IMR-90 (cell line): ENCODE measurements around the gene PTGES2. TPM values are rescaled to one million over a fixed set of nuclear protein-coding genes. Genes with fewer than 3 reads are reported as not detected.

ENCODE experiments used
- ATAC-seq: fragments of 200-7000 bp; cut with Tn5 transposase; 2 replicates; pipeline ENCODE4 v1.9.1; 2020; ENCODE audit warnings: low read depth, mild to moderate bottlenecking, moderate library complexity
- BruUV-seq: library from RNA; stranded (reverse); fragments of 400-500 nt; replicated peaks from 2 replicates; lab custom pipeline; 2021; lab: Mats Ljungman, UMichigan
- CTCF ChIA-PET: fragments of 300-600 bp; formaldehyde crosslinking; extraction: SDS; loops from one replicate; lab custom pipeline; 2021; ENCODE audit warnings: antibody characterized with exemption; lab: Yijun Ruan, JAX
- POLR2A ChIA-PET: fragments of 300-600 bp; sonication (Branson Sonifier 250); formaldehyde crosslinking; loops from one replicate; lab custom pipeline; 2022; ENCODE audit warnings: antibody characterized with exemption; ENCODE audit not compliant: unreplicated experiment; lab: Charles Lee
- DNase-seq: peaks from one replicate; pipeline ENCODE4 v3.0.0; 2013
- H2AFZ ChIP-seq: replicated peaks from 2 replicates; pipeline ENCODE3; 2013; ENCODE audit warnings: low read length, mild to moderate bottlenecking; ENCODE audit not compliant: poor library complexity
- H2AK5ac ChIP-seq: 2 replicates; pipeline ENCODE4 v1.6.1; 2013; ENCODE audit warnings: low read depth, low read length, inconsistent platforms
- H2AK9ac ChIP-seq: replicated peaks from 2 replicates; pipeline ENCODE3; 2013; ENCODE audit warnings: mild to moderate bottlenecking, low read depth, low read length, moderate library complexity; ENCODE audit not compliant: poor library complexity
- H2BK120ac ChIP-seq: 2 replicates; pipeline ENCODE4 v1.6.1; 2013; ENCODE audit warnings: low read depth, low read length, inconsistent platforms
- H2BK15ac ChIP-seq: 3 replicates; pipeline ENCODE4 v1.6.1; 2013; ENCODE audit warnings: low read depth, low read length, inconsistent platforms
- H2BK20ac ChIP-seq: 2 replicates; pipeline ENCODE4 v1.6.1; 2013; ENCODE audit warnings: low read depth, mild to moderate bottlenecking, inconsistent platforms, low read length, moderate library complexity
- H2BK5ac ChIP-seq: 2 replicates; pipeline ENCODE4 v1.6.1; 2013; ENCODE audit warnings: mild to moderate bottlenecking, low read depth, low read length, inconsistent platforms; ENCODE audit not compliant: poor library complexity, severe bottlenecking
- H3K14ac ChIP-seq: replicated peaks from 2 replicates; pipeline ENCODE4 v1.6.1; 2013; ENCODE audit warnings: low read depth, low read length, inconsistent platforms
- H3K18ac ChIP-seq: 2 replicates; pipeline ENCODE4 v1.6.1; 2013; ENCODE audit warnings: low read depth, low read length, control low read depth
- H3K23ac ChIP-seq: 2 replicates; pipeline ENCODE4 v1.6.1; 2013; ENCODE audit warnings: low read depth, low read length, inconsistent platforms
- H3K27ac ChIP-seq: 2 replicates; pipeline ENCODE4 v1.5.1; 2013; ENCODE audit warnings: mild to moderate bottlenecking, control low read depth, low read length; ENCODE audit not compliant: insufficient read depth
- H3K27me3 ChIP-seq: 2 replicates; pipeline ENCODE4 v1.6.1; 2013; ENCODE audit warnings: low read length; ENCODE audit not compliant: control insufficient read depth, insufficient read depth
- H3K36me3 ChIP-seq: 2 replicates; pipeline ENCODE4 v1.6.1; 2013; ENCODE audit warnings: low read length, mixed read lengths; ENCODE audit not compliant: control insufficient read depth, insufficient read depth
- H3K4ac ChIP-seq: 2 replicates; pipeline ENCODE4 v1.6.1; 2013; ENCODE audit warnings: low read depth, low read length, inconsistent platforms
- H3K4me1 ChIP-seq: 2 replicates; pipeline ENCODE4 v1.6.1; 2013; ENCODE audit warnings: low read length, mixed read lengths; ENCODE audit not compliant: control insufficient read depth, insufficient read depth
- H3K4me2 ChIP-seq: 2 replicates; pipeline ENCODE4 v1.6.1; 2013; ENCODE audit warnings: low read depth, mild to moderate bottlenecking, control low read depth, low read length, moderate library complexity
- H3K4me3 ChIP-seq: 2 replicates; pipeline ENCODE4 v1.5.1; 2013; ENCODE audit warnings: low read depth, mild to moderate bottlenecking, control low read depth, low read length, moderate library complexity; ENCODE audit not compliant: insufficient read depth
- H3K56ac ChIP-seq: 2 replicates; pipeline ENCODE4 v1.6.1; 2013; ENCODE audit warnings: low read length, inconsistent platforms; ENCODE audit not compliant: insufficient read depth; ENCODE audit errors: extremely low read depth
- H3K79me1 ChIP-seq, 2 experiments: 2 replicates each; pipeline ENCODE4 v1.6.1; 2013; ENCODE audit warnings: low read length in 2 of 2, inconsistent platforms in 1 of 2, low read depth in 1 of 2
- H3K9ac ChIP-seq: 2 replicates; pipeline ENCODE4 v1.6.1; 2013; ENCODE audit warnings: low read depth, low read length, control low read depth
- H3K9me1 ChIP-seq: 2 replicates; pipeline ENCODE4 v1.6.1; 2013; ENCODE audit warnings: low read length, inconsistent platforms; ENCODE audit not compliant: insufficient read depth
- H3K9me3 ChIP-seq: 2 replicates; pipeline ENCODE4 v1.6.1; 2013; ENCODE audit warnings: low read length; ENCODE audit not compliant: control insufficient read depth, insufficient read depth
- H4K20me1 ChIP-seq: 2 replicates; pipeline ENCODE4 v1.6.1; 2013; ENCODE audit warnings: low read length, inconsistent platforms; ENCODE audit not compliant: insufficient read depth
- H4K5ac ChIP-seq: 2 replicates; pipeline ENCODE4 v1.6.1; 2013; ENCODE audit warnings: mild to moderate bottlenecking, low read depth, low read length, control low read depth
- H4K8ac ChIP-seq, 2 experiments: 2 replicates each; pipeline ENCODE4 v1.6.1; 2013; ENCODE audit warnings: low read depth in 2 of 2, low read length in 2 of 2, control low read depth in 1 of 2, inconsistent platforms in 1 of 2
- H4K91ac ChIP-seq: 2 replicates; pipeline ENCODE4 v1.6.1; 2013; ENCODE audit warnings: low read depth, low read length, inconsistent platforms; ENCODE audit not compliant: insufficient read depth
- CHD1 ChIP-seq: IDR thresholded peaks from 2 replicates; pipeline ENCODE4 v1.6.1; 2012; ENCODE audit warnings: low read depth, low read length, improper control_type of control experiment
- ELK1 ChIP-seq: fragments of 150-350 bp; IDR thresholded peaks from 2 replicates; pipeline ENCODE4 v1.6.1; 2016; ENCODE audit warnings: low read depth, mild to moderate bottlenecking, low read length, moderate library complexity, borderline replicate concordance
- FOS ChIP-seq: fragments of 150-350 bp; IDR thresholded peaks from 2 replicates; pipeline ENCODE4 v1.6.1; 2016; ENCODE audit warnings: low read depth, low read length
- MAFK ChIP-seq: IDR thresholded peaks from 2 replicates; pipeline ENCODE4 v1.6.1; 2012; ENCODE audit warnings: low read depth, low read length, improper control_type of control experiment
- MAZ ChIP-seq: IDR thresholded peaks from 2 replicates; pipeline ENCODE4 v1.6.1; 2012; ENCODE audit warnings: low read depth, mild to moderate bottlenecking, low read length, improper control_type of control experiment, moderate library complexity, borderline replicate concordance
- MXI1 ChIP-seq: IDR thresholded peaks from 2 replicates; pipeline ENCODE4 v1.6.1; 2012; ENCODE audit warnings: low read depth, mild to moderate bottlenecking, low read length, moderate library complexity, borderline replicate concordance
- RCOR1 ChIP-seq: IDR thresholded peaks from 2 replicates; pipeline ENCODE4 v1.6.1; 2012; ENCODE audit warnings: mild to moderate bottlenecking, low read length, improper control_type of control experiment; ENCODE audit not compliant: insufficient replicate concordance
- RFX5 ChIP-seq: IDR thresholded peaks from 2 replicates; pipeline ENCODE4 v1.8.0; 2012; ENCODE audit warnings: low read depth, mild to moderate bottlenecking, low read length, moderate library complexity
- USF2 ChIP-seq: fragments of 150-350 bp; IDR thresholded peaks from 2 replicates; pipeline ENCODE4 v1.6.1; 2017; ENCODE audit warnings: mild to moderate bottlenecking, antibody characterized with exemption, low read length, low read depth
- WGBS, 2 experiments: methylation state at CpG; one replicate each; pipeline versions ENCODE4 v1.1.5 to v1.1.7; 2013; ENCODE audit warnings: missing lambda C conversion rate in 2 of 2; ENCODE audit not compliant: insufficient read length in 1 of 2; ENCODE audit errors: extremely low coverage in 2 of 2; 5-methylcytosine and 5-hydroxymethylcytosine counted together
- dilution Hi-C: fragments of 300-500 bp; cut with HindIII; formaldehyde crosslinking; loops from one replicate; pipeline ENCODE4 v1.14.3; 2018; ENCODE audit warnings: low sequenced_read_pairs; ENCODE audit not compliant: unreplicated experiment
- in situ Hi-C: fragments of 300-500 bp; cut with MboI; formaldehyde crosslinking; loops from 3 replicates; pipeline ENCODE4 v1.14.3; 2019; ENCODE audit warnings: low sequenced_read_pairs, inconsistent platforms, mixed read lengths
- intact Hi-C: fragments of 100-400 bp; cut with micrococcal nuclease; formaldehyde crosslinking; loops from 2 replicates; pipeline ENCODE4 v1.10.0; 2022
- polyA plus RNA-seq, 3 experiments: library from polyadenylated mRNA; depleted of rRNA; stranded (reverse); fragments of >200 nt; gene quantifications; 2 replicates each; pipeline ENCODE4 v1.2.3, GENCODE V29; 2012; ENCODE audit warnings: low replicate concordance in 1 of 3
- total RNA-seq: library from RNA; depleted of rRNA; stranded (reverse); fragments of >200 nt; gene quantifications from 2 replicates; pipeline ENCODE4 v1.2.3, GENCODE V29; 2012
- TF ChIP-seq, protein P1 (sequence below): conservative IDR thresholded peaks from 2 replicates; pipeline ENCODE4 v1.5.1; 2012; ENCODE audit warnings: mild to moderate bottlenecking, low read depth, low read length, improper control_type of control experiment

Gene PTGES2
- total and polyA plus RNA-seq, 2 of the 4 experiments (the other 2 are of a cell fraction), result 100 to 107 TPM

DNA sequence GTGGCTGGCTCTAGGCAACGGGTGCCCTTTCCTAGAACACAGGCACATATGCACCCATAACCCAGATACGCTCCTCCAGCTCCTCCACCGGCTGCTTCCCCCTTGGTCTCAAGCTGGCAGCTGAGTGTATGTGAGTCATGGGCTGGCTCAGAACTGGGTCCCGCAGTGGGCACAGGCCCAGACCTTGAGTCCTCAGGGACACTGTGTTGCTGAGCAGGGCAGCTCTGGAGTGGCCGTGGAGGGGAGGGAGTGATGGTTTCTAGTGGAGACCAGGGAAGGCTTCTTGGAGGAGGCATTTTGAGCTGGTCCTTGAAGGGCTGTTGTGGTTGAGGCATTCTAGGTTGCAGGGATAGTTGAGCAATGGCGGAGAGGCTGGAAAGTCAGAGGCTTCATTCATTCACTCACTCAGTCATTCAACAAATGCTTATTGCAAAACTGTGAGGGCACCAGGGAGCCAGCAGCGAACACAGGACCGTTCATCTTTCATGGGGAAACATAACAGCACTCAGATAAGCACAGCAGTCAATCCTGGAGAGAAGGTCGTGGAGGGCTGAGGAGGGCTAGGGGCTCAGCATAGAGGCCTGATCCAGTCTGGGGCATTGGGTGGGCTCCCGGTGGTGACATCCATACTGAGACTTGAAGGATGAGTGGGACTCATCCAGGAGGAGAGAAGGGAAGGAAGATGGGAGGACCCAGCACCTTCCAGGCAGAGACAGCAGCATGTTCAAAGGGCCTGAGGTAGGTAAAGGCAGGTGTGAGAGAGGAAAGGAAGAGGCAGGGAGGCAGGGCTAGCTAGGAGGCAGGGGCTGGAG, 34.9 kb upstream of the PTGES2 start (continued):
- TF ChIP-seq RFX5, result no peak

- WGBS, 2 experiments, result 97% methylated on average over 6 of the region's 13 CpGs; no CpG with 5 or more reads in 1 of the 2 experiments
- TF ChIP-seq CHD1 (no peak), RFX5 (no peak), MAFK (no peak), ELK1 (no peak), RCOR1 (no peak), USF2 (no peak), MXI1 (no peak), FOS (no peak), MAZ (no peak)
- TF ChIP-seq, protein P1, sequence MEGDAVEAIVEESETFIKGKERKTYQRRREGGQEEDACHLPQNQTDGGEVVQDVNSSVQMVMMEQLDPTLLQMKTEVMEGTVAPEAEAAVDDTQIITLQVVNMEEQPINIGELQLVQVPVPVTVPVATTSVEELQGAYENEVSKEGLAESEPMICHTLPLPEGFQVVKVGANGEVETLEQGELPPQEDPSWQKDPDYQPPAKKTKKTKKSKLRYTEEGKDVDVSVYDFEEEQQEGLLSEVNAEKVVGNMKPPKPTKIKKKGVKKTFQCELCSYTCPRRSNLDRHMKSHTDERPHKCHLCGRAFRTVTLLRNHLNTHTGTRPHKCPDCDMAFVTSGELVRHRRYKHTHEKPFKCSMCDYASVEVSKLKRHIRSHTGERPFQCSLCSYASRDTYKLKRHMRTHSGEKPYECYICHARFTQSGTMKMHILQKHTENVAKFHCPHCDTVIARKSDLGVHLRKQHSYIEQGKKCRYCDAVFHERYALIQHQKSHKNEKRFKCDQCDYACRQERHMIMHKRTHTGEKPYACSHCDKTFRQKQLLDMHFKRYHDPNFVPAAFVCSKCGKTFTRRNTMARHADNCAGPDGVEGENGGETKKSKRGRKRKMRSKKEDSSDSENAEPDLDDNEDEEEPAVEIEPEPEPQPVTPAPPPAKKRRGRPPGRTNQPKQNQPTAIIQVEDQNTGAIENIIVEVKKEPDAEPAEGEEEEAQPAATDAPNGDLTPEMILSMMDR, result no peak
Observed at GRCh38 chr9:128161215-128161902, 33.8 kb upstream of the PTGES2 start.

More at GRCh38 chr9:128161215-128161902, 33.8 kb upstream of the PTGES2 start:
- CTCF ChIA-PET, result interaction anchor here (1.1 kb wide), 1 partner anchor 22 kb away, joined by 3 read pairs; no protein-coding TSS in a partner anchor
- no peaks in the 10 kb centered on the region for H3K27me3 ChIP-seq
- DNase-seq (no peak), ATAC-seq (no peak)
- H4K91ac ChIP-seq, result no peak overlapping the region
- H2AK5ac ChIP-seq, result no peak overlapping the region
- peaks cover 5% of the 10 kb centered on the region for H3K9me1 ChIP-seq
- intact Hi-C loops, result no loop called here
- H3K23ac ChIP-seq, result no peak overlapping the region
- in situ Hi-C loops, result no loop called here
- no peaks in the 10 kb centered on the region for H3K9me3 ChIP-seq
- H3K18ac ChIP-seq, result no peak overlapping the region
- H2BK15ac ChIP-seq, result no peak overlapping the region
- no peak overlapping the region for H2BK120ac ChIP-seq
- H3K9ac ChIP-seq, result no peak overlapping the region
- H3K4me2 ChIP-seq, result peak overlapping the region; percentile 95
- H2AFZ ChIP-seq, result no peak overlapping the region
- no peak overlapping the region for H3K27ac ChIP-seq
- H3K14ac ChIP-seq, result no peak overlapping the region
- peaks cover 11% of the 10 kb centered on the region for H4K20me1 ChIP-seq
- dilution Hi-C loops, result no loop called here
- H4K5ac ChIP-seq, result no peak overlapping the region
- H3K36me3 ChIP-seq, result peaks cover 33% of the 10 kb centered on the region
- peaks cover 1% of the 10 kb centered on the region; the same call in 1 of the 2 replicates for H3K4me1 ChIP-seq
- POLR2A ChIA-PET, result no interaction called here
- no peak overlapping the region for H3K4me3 ChIP-seq
- H2AK9ac ChIP-seq, result no peak overlapping the region
- H3K4ac ChIP-seq, result no peak overlapping the region
- no peak overlapping the region for H3K56ac ChIP-seq
- BruUV-seq, result no TSS peak
- no peak overlapping the region for H2BK5ac ChIP-seq
- H2BK20ac ChIP-seq, result no peak overlapping the region
- no peak overlapping the region for H4K8ac ChIP-seq
- H3K79me1 ChIP-seq, result peaks cover 10 to 38% of the 10 kb centered on the region in 2 experiments
